Neural cell (in vitro differentiated cells): ENCODE measurements around the gene ALDH8A1. TPM values are rescaled to one million over a fixed set of nuclear protein-coding genes. Genes with fewer than 3 reads are reported as not detected.

Experiments
- H2AFZ ChIP-seq: fragments of 200-600, 300-800 bp; sonication (generic), shearing (Covaris generic); 2 replicates; pipeline ENCODE4 v1.6.0; 2014; ENCODE audit warnings: low read depth, mild to moderate bottlenecking, antibody characterized with exemption, low read length, moderate library complexity
- H3F3A ChIP-seq: fragments of 200-600 bp; shearing (Covaris generic); 2 replicates; pipeline ENCODE4 v1.6.1; 2016; ENCODE audit warnings: mild to moderate bottlenecking, moderate library complexity, mixed read lengths, antibody characterized with exemption, low read length; ENCODE audit not compliant: insufficient read depth, poor library complexity, severe bottlenecking
- H3K27ac ChIP-seq: fragments of 200-600, 300-800 bp; sonication (generic), shearing (Covaris generic); 2 replicates; pipeline ENCODE4 v1.5.1; 2014; ENCODE audit warnings: mild to moderate bottlenecking, low read length, moderate library complexity
- H3K27me3 ChIP-seq: fragments of 300-800, 200-600 bp; sonication (generic), shearing (Covaris generic); 2 replicates; pipeline ENCODE4 v1.6.0; 2014; ENCODE audit warnings: mild to moderate bottlenecking, low read depth, low read length, moderate library complexity; ENCODE audit not compliant: insufficient read depth
- H3K36me3 ChIP-seq: fragments of 300-800, 200-600 bp; sonication (generic), shearing (Covaris generic); 2 replicates; pipeline ENCODE4 v1.5.1; 2014; ENCODE audit warnings: mild to moderate bottlenecking, antibody characterized with exemption, low read length, moderate library complexity; ENCODE audit not compliant: insufficient read depth
- H3K4me2 ChIP-seq: fragments of 300-800, 200-600 bp; sonication (generic), shearing (Covaris generic); 2 replicates; pipeline ENCODE4 v1.6.0; 2014; ENCODE audit warnings: mild to moderate bottlenecking, low read length
- H3K4me3 ChIP-seq: fragments of 300-800, 200-600 bp; sonication (generic), shearing (Covaris generic); 2 replicates; pipeline ENCODE4 v1.5.1; 2014; ENCODE audit warnings: mild to moderate bottlenecking, low read length, moderate library complexity
- H3K79me2 ChIP-seq: fragments of 200-600 bp; shearing (Covaris generic); replicated peaks from 2 replicates; pipeline ENCODE4 v1.6.0; 2014; ENCODE audit warnings: mild to moderate bottlenecking, low read length, moderate library complexity; ENCODE audit not compliant: insufficient read depth
- H3K9ac ChIP-seq: fragments of 300-800, 200-600 bp; sonication (generic), shearing (Covaris generic); 2 replicates; pipeline ENCODE4 v1.6.1; 2016; ENCODE audit warnings: mild to moderate bottlenecking, low read length, mixed read lengths
- H3K9me2 ChIP-seq: fragments of 200-600 bp; shearing (Covaris generic); 2 replicates; pipeline ENCODE4 v1.6.1; 2016; ENCODE audit warnings: mild to moderate bottlenecking, low read length, mixed read lengths; ENCODE audit not compliant: insufficient read depth
- H3K9me3 ChIP-seq: fragments of 200-600, 300-800 bp; sonication (generic), shearing (Covaris generic); 2 replicates; pipeline ENCODE4 v1.6.1; 2016; ENCODE audit warnings: mild to moderate bottlenecking, mixed run types, low read length, moderate library complexity, mixed read lengths
- H4K20me1 ChIP-seq: fragments of 200-600 bp; shearing (Covaris generic); 2 replicates; pipeline ENCODE4 v1.6.1; 2016; ENCODE audit warnings: mild to moderate bottlenecking, mixed run types; ENCODE audit not compliant: insufficient read depth
- EP300 ChIP-seq: fragments of 450-650 bp; conservative IDR thresholded peaks from 2 replicates; pipeline ENCODE4 v1.6.1; 2014; ENCODE audit warnings: antibody characterized with exemption, mild to moderate bottlenecking, moderate library complexity; ENCODE audit not compliant: poor library complexity, severe bottlenecking
- EZH2 ChIP-seq: fragments of 200-600, 300-800 bp; shearing (Covaris generic), sonication (generic); IDR thresholded peaks from 2 replicates; pipeline ENCODE4 v1.6.1; 2014; ENCODE audit warnings: antibody characterized with exemption, low read length, borderline replicate concordance, mild to moderate bottlenecking; ENCODE audit not compliant: insufficient read depth, poor library complexity, severe bottlenecking
- MXI1 ChIP-seq: fragments of 450-650 bp; conservative IDR thresholded peaks from 2 replicates; pipeline ENCODE4 v1.6.1; 2014; ENCODE audit warnings: antibody characterized with exemption, mild to moderate bottlenecking; ENCODE audit not compliant: poor library complexity, severe bottlenecking
- POLR2AphosphoS5 ChIP-seq: IDR thresholded peaks from 2 replicates; pipeline ENCODE4 v1.6.1; 2012
- RAD21 ChIP-seq: fragments of 450-650 bp; conservative IDR thresholded peaks from 2 replicates; pipeline ENCODE4 v1.6.1; 2014; ENCODE audit warnings: antibody characterized with exemption, mild to moderate bottlenecking, moderate library complexity
- REST ChIP-seq: IDR thresholded peaks from 2 replicates; pipeline ENCODE4 v1.6.1; 2012; ENCODE audit warnings: borderline replicate concordance
- SMC3 ChIP-seq: fragments of 450-650 bp; conservative IDR thresholded peaks from 2 replicates; pipeline ENCODE4 v1.6.1; 2014; ENCODE audit warnings: antibody characterized with exemption, mild to moderate bottlenecking, moderate library complexity; ENCODE audit not compliant: poor library complexity
- TAF1 ChIP-seq: IDR thresholded peaks from 2 replicates; pipeline ENCODE4 v1.6.1; 2012; ENCODE audit warnings: low read depth
- polyA plus RNA-seq: library from polyadenylated mRNA; depleted of rRNA; stranded (reverse); fragments of >200 nt; gene quantifications from 2 replicates; pipeline ENCODE4 v1.2.3, GENCODE V29; 2014
- TF ChIP-seq, protein P1 (sequence below): fragments of 450-650 bp; IDR thresholded peaks from 2 replicates; pipeline ENCODE4 v1.5.1; 2014; ENCODE audit warnings: antibody characterized with exemption, mild to moderate bottlenecking, moderate library complexity; ENCODE audit not compliant: poor library complexity, severe bottlenecking

The ALDH8A1 gene
- polyA plus RNA-seq, 1 donor from 2014 or later: 6.9 TPM

DNA sequence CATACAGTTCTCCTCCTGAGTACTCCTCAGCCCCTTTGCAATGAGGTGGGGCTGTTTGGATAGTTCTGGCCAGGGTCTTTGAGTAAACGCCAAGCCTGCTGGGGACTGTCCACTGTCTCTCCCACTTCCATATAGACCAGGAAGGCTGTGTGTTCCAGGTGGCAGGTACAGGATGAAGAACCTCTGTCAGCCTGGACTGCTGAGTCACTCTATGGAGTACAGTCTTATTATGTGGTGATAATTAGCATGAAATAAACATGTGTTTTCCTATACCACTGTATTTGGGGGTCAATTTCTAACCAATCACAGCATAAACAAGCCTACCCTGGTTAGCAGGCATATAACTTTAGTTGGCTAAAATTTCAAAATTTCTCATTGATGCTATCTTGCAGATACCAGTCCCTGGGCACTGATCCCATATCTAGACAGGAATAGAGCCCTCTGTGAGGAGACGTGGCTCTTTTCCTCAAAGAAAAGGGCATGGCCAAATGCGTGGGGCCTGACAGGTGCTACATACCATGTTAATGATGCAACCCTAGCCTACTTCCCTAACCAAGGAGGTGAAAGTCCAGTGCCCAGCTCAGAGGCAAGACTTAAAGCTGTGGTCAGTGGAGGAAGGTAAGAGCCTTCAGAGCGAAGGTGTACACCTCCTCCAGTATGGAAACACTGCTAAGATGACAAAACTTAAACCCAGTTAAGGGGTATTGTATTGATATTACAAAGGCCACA is 4.5 kb upstream of the ALDH8A1 start:
- TF ChIP-seq MXI1: no peak
- no peak for TF ChIP-seq POLR2AphosphoS5
- TF ChIP-seq EP300: no peak
- no peak for TF ChIP-seq EZH2
- TF ChIP-seq, protein P1, sequence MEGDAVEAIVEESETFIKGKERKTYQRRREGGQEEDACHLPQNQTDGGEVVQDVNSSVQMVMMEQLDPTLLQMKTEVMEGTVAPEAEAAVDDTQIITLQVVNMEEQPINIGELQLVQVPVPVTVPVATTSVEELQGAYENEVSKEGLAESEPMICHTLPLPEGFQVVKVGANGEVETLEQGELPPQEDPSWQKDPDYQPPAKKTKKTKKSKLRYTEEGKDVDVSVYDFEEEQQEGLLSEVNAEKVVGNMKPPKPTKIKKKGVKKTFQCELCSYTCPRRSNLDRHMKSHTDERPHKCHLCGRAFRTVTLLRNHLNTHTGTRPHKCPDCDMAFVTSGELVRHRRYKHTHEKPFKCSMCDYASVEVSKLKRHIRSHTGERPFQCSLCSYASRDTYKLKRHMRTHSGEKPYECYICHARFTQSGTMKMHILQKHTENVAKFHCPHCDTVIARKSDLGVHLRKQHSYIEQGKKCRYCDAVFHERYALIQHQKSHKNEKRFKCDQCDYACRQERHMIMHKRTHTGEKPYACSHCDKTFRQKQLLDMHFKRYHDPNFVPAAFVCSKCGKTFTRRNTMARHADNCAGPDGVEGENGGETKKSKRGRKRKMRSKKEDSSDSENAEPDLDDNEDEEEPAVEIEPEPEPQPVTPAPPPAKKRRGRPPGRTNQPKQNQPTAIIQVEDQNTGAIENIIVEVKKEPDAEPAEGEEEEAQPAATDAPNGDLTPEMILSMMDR: no peak
- no peak for TF ChIP-seq REST
- TF ChIP-seq SMC3: no peak
- TF ChIP-seq RAD21: no peak
- TF ChIP-seq TAF1: no peak
- Histone ChIP-seq H3K4me2 (no peak overlapping the region), H3K27ac (no peak overlapping the region)

GRCh38 chr6:134951494-134952263 is 1.8 kb upstream of the ALDH8A1 start:
- Histone ChIP-seq H3K9ac (no peak overlapping the region), H3K9me2 (no peaks in the 10 kb centered on the region), H3F3A (no peaks in the 10 kb centered on the region), H3K4me2 (no peak overlapping the region), H4K20me1 (no peaks in the 10 kb centered on the region), H3K36me3 (no peaks in the 10 kb centered on the region), H3K9me3 (no peaks in the 10 kb centered on the region), H3K27me3 (no peaks in the 10 kb centered on the region), H3K27ac (no peak overlapping the region), H2AFZ (no peak overlapping the region), H3K4me3 (no peak overlapping the region), H3K79me2 (no peaks in the 10 kb centered on the region)
- no peak for TF ChIP-seq POLR2AphosphoS5
- no peak for TF ChIP-seq EP300
- no peak for TF ChIP-seq EZH2
- TF ChIP-seq, protein P1: no peak
- TF ChIP-seq SMC3: no peak
- no peak for TF ChIP-seq TAF1
- no peak for TF ChIP-seq RAD21
- no peak for TF ChIP-seq REST
- TF ChIP-seq MXI1: no peak

More for the DNA sequence above, 4.5 kb upstream of the ALDH8A1 start:
- H3F3A ChIP-seq: no peaks in the 10 kb centered on the region
- peaks cover 8% of the 10 kb centered on the region for H3K9me3 ChIP-seq
- no peaks in the 10 kb centered on the region for H4K20me1 ChIP-seq
- no peaks in the 10 kb centered on the region for H3K27me3 ChIP-seq
- no peak overlapping the region for H2AFZ ChIP-seq
- no peaks in the 10 kb centered on the region for H3K79me2 ChIP-seq
- no peak overlapping the region for H3K4me3 ChIP-seq
- peaks cover 8% of the 10 kb centered on the region for H3K36me3 ChIP-seq
- H3K9ac ChIP-seq: no peak overlapping the region
- H3K9me2 ChIP-seq: no peaks in the 10 kb centered on the region
